Measurements from ENCODE around the gene EHBP1. TPM values are rescaled to one million over a fixed set of nuclear protein-coding genes. Genes with fewer than 3 reads are reported as not detected.
A peak's percentile ranks its signal among the peaks of the same experiment; 100 is the strongest.

EHBP1 gene
- total RNA-seq, 1 donor from 2014 or later: 67.4 TPM

- H3K4me1 Mint-ChIP-seq: peaks cover 39% of the 10 kb centered on the region
- peak; percentile 44 to 76 for DNase-seq (ENCODE audit: low spot score in 2 of 2, unreplicated experiment in 2 of 2)
- H3K27ac Mint-ChIP-seq: peak within 1 kb of the TSS; percentile 59
Measured at GRCh38 chr2:63050334-63051041, 345.0 kb downstream of the EHBP1 start, which contains the start of gene OTX1. OTX1 (plus strand) TSS chr2:63050830; CDS start chr2:63052991, 2,161 bp downstream.

GRCh38 chr2:63051042-63051794 lies 345.7 kb downstream of the EHBP1 start:
- TF ChIP-seq CTCF (IDR thresholded peaks at IDR 0.05; ENCODE audit: unreplicated experiment): no peak
- peak overlapping the region; percentile 19 for H3K27ac Mint-ChIP-seq
- H3K36me3 Mint-ChIP-seq: no peaks in the 10 kb centered on the region
- H3K27me3 Mint-ChIP-seq (ENCODE audit: low read depth): peaks cover 96% of the 10 kb centered on the region
- H3K9me3 Mint-ChIP-seq: no peaks in the 10 kb centered on the region
- H3K4me1 Mint-ChIP-seq: peaks cover 46% of the 10 kb centered on the region
- H3K4me3 Mint-ChIP-seq: peak overlapping the region; percentile 72
- DNase-seq (ENCODE audit: low spot score in 2 of 2, unreplicated experiment in 2 of 2): peak in 1 of 2 experiments; percentile 59

More at GRCh38 chr2:63050334-63051041, 345.0 kb downstream of the EHBP1 start, which contains the start of gene OTX1:
- no peak for TF ChIP-seq CTCF (IDR thresholded peaks at IDR 0.05; ENCODE audit: unreplicated experiment)
- H3K9me3 Mint-ChIP-seq: no peaks in the 10 kb centered on the region
- H3K4me3 Mint-ChIP-seq: peak within 1 kb of the TSS; percentile 79
- peaks cover 96% of the 10 kb centered on the region for H3K27me3 Mint-ChIP-seq (ENCODE audit: low read depth)
- H3K36me3 Mint-ChIP-seq: peaks cover 5% of the 10 kb centered on the region

- DNase-seq (ENCODE audit: low spot score in 2 of 2, unreplicated experiment in 2 of 2): no peak
- TF ChIP-seq CTCF (IDR thresholded peaks at IDR 0.05; ENCODE audit: unreplicated experiment): no peak
- Mint-ChIP-seq H3K36me3 (no peaks in the 10 kb centered on the region), H3K4me1 (peaks cover 49% of the 10 kb centered on the region), H3K27ac (no peak overlapping the region), H3K4me3 (peak overlapping the region; percentile 28), H3K9me3 (no peaks in the 10 kb centered on the region), H3K27me3 (ENCODE audit: low read depth) (peaks cover 96% of the 10 kb centered on the region)
Measured at GRCh38 chr2:63051795-63052333, 346.4 kb downstream of the EHBP1 start.

- Mint-ChIP-seq H3K27ac (no peak overlapping the region), H3K4me3 (peak overlapping the region; percentile 28)
Measured at GRCh38 chr2:63052411-63053080, 347.0 kb downstream of the EHBP1 start.

More at GRCh38 chr2:63052411-63053080, 347.0 kb downstream of the EHBP1 start:
- DNase-seq (ENCODE audit: low spot score in 2 of 2, unreplicated experiment in 2 of 2): no peak
- TF ChIP-seq CTCF (IDR thresholded peaks at IDR 0.05; ENCODE audit: unreplicated experiment): no peak
- peaks cover 49% of the 10 kb centered on the region for H3K4me1 Mint-ChIP-seq
- H3K36me3 Mint-ChIP-seq: no peaks in the 10 kb centered on the region
- H3K27me3 Mint-ChIP-seq (ENCODE audit: low read depth): peaks cover 96% of the 10 kb centered on the region
- H3K9me3 Mint-ChIP-seq: no peaks in the 10 kb centered on the region
